Esophagus squamous epithelium (tissue), 4 donors: Measurements from ENCODE around the gene ACTL9.

Experiments
- POLR2A ChIP-seq, 4 donors: fragments of 450-650 bp; IDR thresholded peaks; one replicate each; pipeline ENCODE4 v1.6.1; 2017; ENCODE audit warnings: antibody characterized with exemption in 4 of 4, mild to moderate bottlenecking in 4 of 4, moderate library complexity in 3 of 4
- TF ChIP-seq, protein P1 (sequence below), 6 experiments: fragments of 450-650 bp in 4 of 6; fragments of 200-600 bp in 2 of 6; sonication (generic) in 2 of 6; IDR thresholded peaks; one replicate each; pipeline ENCODE4 v1.5.1; 2016 to 2019; ENCODE audit warnings: antibody characterized with exemption in 6 of 6, mild to moderate bottlenecking in 4 of 6, moderate library complexity in 4 of 6

DNA sequence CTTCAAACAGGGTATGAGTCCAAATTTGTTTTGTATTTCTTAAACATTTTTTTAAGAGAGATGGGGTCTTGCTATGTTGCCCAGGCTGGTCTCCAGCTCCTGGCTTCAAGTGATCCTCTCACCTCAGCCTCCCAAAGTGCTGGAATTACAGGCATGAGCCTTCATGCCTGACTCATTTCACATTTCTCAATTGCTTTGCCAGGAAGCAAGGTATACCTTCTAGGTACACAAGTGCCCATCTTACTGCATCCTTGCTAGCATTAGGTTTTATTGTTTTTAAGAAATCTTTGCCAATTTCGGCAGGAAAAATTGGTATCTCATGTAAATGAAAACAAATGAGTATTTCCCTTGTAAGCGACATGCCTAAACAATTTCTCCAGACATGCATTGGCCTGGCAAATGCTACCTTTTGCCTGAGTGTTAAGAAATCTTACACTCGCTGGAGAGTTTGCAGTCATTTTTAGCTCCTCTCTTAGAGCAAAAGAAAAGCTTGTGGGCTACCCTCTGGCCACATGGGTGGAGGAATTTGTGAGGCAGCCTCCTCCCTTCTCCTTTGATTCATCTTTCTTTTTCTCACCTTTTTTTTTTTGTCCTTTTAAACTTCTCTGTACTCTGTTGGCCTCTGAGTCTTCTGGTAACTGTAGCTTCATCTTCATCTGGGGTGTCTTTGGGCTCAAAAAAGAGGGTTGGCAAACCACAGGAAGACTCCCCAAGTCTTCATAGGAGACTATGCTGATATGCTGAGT lies 33.0 kb downstream of the ACTL9 start:
- no peak for TF ChIP-seq POLR2A (IDR thresholded peaks at IDR 0.05)
- TF ChIP-seq, protein P1, sequence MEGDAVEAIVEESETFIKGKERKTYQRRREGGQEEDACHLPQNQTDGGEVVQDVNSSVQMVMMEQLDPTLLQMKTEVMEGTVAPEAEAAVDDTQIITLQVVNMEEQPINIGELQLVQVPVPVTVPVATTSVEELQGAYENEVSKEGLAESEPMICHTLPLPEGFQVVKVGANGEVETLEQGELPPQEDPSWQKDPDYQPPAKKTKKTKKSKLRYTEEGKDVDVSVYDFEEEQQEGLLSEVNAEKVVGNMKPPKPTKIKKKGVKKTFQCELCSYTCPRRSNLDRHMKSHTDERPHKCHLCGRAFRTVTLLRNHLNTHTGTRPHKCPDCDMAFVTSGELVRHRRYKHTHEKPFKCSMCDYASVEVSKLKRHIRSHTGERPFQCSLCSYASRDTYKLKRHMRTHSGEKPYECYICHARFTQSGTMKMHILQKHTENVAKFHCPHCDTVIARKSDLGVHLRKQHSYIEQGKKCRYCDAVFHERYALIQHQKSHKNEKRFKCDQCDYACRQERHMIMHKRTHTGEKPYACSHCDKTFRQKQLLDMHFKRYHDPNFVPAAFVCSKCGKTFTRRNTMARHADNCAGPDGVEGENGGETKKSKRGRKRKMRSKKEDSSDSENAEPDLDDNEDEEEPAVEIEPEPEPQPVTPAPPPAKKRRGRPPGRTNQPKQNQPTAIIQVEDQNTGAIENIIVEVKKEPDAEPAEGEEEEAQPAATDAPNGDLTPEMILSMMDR (IDR thresholded peaks at IDR 0.05): no peak
